HG03045 (cell line): ENCODE results near the gene NSG2.

ENCODE experiments used
- ATAC-seq: cut with Tn5 transposase; IDR thresholded peaks from one replicate; pipeline ENCODE4 v1.9.1; 2021; ENCODE audit warnings: mild to moderate bottlenecking, moderate library complexity; ENCODE audit not compliant: unreplicated experiment

The NSG2 gene

GRCh38 chr5:174147551-174147950 is 102.0 kb downstream of the NSG2 start:
- no peak for ATAC-seq

- ATAC-seq, result no peak
Measured at GRCh38 chr5:174148721-174149120, 103.2 kb downstream of the NSG2 start.

GRCh38 chr5:174149426-174149825 is 103.9 kb downstream of the NSG2 start:
- ATAC-seq, result no peak

GRCh38 chr5:174149989-174150388 is 104.5 kb downstream of the NSG2 start:
- no peak for ATAC-seq

- ATAC-seq, result no peak
Measured at GRCh38 chr5:174151599-174152181, 106.2 kb downstream of the NSG2 start.

- no peak for ATAC-seq
Measured at GRCh38 chr5:174154559-174154958, 109.1 kb downstream of the NSG2 start.

GRCh38 chr5:174155281-174155680 is 109.8 kb downstream of the NSG2 start:
- no peak for ATAC-seq

- no peak for ATAC-seq
Measured at GRCh38 chr5:174155706-174156105, 110.2 kb downstream of the NSG2 start.

- ATAC-seq, result no peak
Measured at GRCh38 chr5:174157048-174157447, 111.5 kb downstream of the NSG2 start.
